GM12864 (cell line): ENCODE measurements around the gene NGDN.
A peak's percentile ranks its signal among the peaks of the same experiment; 100 is the strongest.

ENCODE experiments used
- DNase-seq: peaks from one replicate; pipeline ENCODE4 v3.0.0-alpha.2; 2011; ENCODE audit warnings: low read depth
- H3K4me3 ChIP-seq: 2 replicates; pipeline ENCODE4 v1.5.1; 2011; ENCODE audit warnings: mild to moderate bottlenecking, low read depth, low read length, control low read depth
- CTCF ChIP-seq: IDR thresholded peaks from 2 replicates; pipeline ENCODE4 v1.5.1; 2011; ENCODE audit warnings: low read depth, mild to moderate bottlenecking, moderate library complexity, low read length, control low read depth, inconsistent platforms; ENCODE audit errors: missing control alignments

The NGDN gene

GRCh38 chr14:23470947-23471346 is 1.4 kb downstream of the NGDN start:
- TF ChIP-seq CTCF: no peak
- H3K4me3 ChIP-seq: no peak overlapping the region
- DNase-seq: no peak

DNA sequence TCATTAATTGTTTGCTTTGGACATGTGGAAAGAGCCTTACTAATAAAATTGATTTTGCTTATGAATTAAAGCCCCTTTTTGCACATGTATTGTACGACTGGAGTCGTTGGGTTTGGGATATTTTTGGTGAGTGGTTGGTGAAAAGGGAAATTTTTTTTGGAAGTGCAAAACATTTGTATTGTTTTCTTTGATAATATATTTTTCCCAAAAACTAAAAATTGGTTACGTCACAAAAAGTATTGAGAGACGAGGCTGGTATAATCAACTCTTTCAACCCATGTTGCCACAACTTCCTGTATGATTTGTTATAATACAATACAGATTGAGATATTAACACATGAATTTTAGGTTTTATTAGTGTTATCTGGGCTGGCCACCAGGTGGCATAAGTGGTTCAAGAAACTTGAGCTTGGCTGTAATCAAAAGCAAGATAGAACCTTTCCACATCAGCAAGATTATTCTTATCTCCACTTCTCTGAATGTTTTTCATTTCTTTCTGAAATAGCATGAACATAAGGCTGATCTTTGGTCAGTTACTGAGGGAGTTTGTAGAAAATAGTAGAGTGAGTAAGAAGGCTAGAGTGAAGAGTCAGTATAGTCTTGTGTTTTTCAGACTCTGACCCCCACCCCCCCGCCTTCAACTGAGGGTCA is 8.7 kb downstream of the NGDN start:
- peak; percentile 61 for TF ChIP-seq CTCF
- peak; percentile 25 for DNase-seq
- no peak overlapping the region for H3K4me3 ChIP-seq

DNA sequence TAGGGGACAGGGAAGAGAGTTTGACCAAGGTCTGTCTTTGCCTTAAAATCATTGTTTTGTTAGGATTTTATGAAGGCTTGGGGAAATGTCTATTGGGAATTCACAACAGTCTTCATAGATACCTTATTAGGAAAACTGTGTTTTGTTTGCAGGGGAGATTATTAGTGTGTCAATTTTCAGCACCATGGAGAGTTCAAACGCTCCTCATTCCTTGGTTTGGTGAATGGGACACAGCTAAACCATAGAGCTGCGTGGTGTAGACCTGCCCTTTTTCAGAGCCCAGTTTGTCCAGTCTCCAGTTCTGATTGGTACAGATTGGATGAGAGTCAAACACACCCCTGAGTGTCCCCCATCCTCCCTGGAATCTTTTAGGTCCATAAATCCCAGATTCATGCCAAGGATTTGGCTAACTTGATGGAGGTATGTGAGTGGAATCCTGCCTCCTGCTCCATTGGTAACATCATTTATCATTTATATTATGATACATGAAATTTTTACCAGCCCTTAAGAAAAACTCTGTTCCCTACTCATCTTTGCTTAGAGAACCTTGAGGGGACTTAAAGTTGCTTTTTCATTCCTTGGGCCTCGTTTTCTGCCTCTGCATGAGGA is 12.0 kb downstream of the NGDN start:
- DNase-seq: no peak
- no peak overlapping the region for H3K4me3 ChIP-seq
- no peak for TF ChIP-seq CTCF

- no peak overlapping the region for H3K4me3 ChIP-seq
- TF ChIP-seq CTCF: no peak
- no peak for DNase-seq
Measured at GRCh38 chr14:23481979-23482822, 12.7 kb downstream of the NGDN start.

DNA sequence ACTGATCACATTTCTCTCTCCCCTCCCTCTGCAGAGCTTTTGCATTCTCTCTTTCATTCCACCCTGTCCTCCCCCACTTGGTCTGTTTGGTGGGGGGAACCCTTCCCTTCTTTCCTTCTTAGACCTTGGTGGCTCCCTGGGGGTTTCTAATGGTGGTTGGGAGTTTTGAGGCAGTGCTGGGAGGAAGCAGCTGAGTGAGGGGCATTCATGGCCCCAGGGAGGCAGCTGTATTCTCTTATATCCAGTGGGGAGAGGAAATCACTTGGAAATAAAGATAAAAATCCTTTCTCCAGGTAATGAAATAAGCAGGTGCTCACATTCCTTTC is 13.3 kb downstream of the NGDN start:
- no peak overlapping the region for H3K4me3 ChIP-seq
- TF ChIP-seq CTCF: no peak

DNA sequence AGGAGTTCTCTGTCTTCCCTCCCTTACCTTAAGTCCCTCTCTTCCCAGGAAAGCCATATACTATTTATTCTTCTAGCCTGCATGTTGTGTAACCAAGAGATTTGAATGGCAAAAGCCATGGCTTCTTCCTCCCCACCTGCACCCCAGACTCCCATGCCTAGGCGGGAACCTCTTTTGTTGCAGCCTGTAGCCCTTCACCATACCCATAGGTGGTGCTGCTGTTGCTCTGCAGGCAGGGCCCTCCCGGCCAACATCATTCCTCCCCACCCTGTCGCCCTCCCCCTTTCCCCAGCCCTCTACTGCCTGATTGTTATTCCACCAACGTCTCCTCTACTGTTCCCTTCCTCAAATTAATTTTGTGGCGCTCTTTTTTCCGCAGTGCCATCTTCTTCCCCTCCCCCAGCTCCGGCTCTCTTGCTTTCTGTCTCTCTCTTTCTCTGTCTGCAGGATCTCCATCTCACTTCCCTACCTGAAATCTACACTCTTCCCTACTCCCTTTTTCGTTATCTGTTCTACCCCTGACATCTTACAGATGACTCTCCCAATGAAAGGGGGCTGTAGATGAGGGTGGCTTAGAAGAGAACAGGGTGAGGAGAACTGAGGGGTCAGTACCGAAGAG is 13.8 kb downstream of the NGDN start:
- no peak for DNase-seq
- peak; percentile 56 for TF ChIP-seq CTCF
- H3K4me3 ChIP-seq: no peak overlapping the region

More for the DNA sequence above, 13.3 kb downstream of the NGDN start:
- DNase-seq: no peak
